GM19452 (cell line): ENCODE data around the gene ESRRB.
"Not testable (repeated sequence)": the region's sequence is repeated elsewhere in the genome, so short reads cannot be mapped to it uniquely, and the experiment has no call there.

Experiments
- ATAC-seq: cut with Tn5 transposase; IDR thresholded peaks from one replicate; pipeline ENCODE4 v1.9.1; 2021; ENCODE audit not compliant: unreplicated experiment

ESRRB gene

GRCh38 chr14:76536636-76537035, 160.7 kb downstream of the ESRRB start:
- ATAC-seq, result not testable (repeated sequence)

GRCh38 chr14:76537906-76538647, 162.1 kb downstream of the ESRRB start:
- ATAC-seq, result no peak

GRCh38 chr14:76538648-76539008, 162.7 kb downstream of the ESRRB start:
- no peak for ATAC-seq

GRCh38 chr14:76539130-76539529, 163.2 kb downstream of the ESRRB start:
- no peak for ATAC-seq

GRCh38 chr14:76541594-76542219, 165.8 kb downstream of the ESRRB start:
- ATAC-seq, result no peak

GRCh38 chr14:76546426-76547221, 170.7 kb downstream of the ESRRB start:
- ATAC-seq, result no peak

- no peak for ATAC-seq
Measured at GRCh38 chr14:76547831-76548230, 171.9 kb downstream of the ESRRB start.

GRCh38 chr14:76550534-76550933, 174.6 kb downstream of the ESRRB start:
- no peak for ATAC-seq

GRCh38 chr14:76551116-76551515, 175.2 kb downstream of the ESRRB start:
- no peak for ATAC-seq
